GM19035 (cell line): ENCODE measurements around the gene IGLL5.
"Not testable (repeated sequence)": the region's sequence is repeated elsewhere in the genome, so short reads cannot be mapped to it uniquely, and the experiment has no call there.

Experiments used
- ATAC-seq: cut with Tn5 transposase; IDR thresholded peaks from one replicate; pipeline ENCODE4 v1.9.1; 2021; ENCODE audit not compliant: unreplicated experiment

Gene IGLL5

DNA sequence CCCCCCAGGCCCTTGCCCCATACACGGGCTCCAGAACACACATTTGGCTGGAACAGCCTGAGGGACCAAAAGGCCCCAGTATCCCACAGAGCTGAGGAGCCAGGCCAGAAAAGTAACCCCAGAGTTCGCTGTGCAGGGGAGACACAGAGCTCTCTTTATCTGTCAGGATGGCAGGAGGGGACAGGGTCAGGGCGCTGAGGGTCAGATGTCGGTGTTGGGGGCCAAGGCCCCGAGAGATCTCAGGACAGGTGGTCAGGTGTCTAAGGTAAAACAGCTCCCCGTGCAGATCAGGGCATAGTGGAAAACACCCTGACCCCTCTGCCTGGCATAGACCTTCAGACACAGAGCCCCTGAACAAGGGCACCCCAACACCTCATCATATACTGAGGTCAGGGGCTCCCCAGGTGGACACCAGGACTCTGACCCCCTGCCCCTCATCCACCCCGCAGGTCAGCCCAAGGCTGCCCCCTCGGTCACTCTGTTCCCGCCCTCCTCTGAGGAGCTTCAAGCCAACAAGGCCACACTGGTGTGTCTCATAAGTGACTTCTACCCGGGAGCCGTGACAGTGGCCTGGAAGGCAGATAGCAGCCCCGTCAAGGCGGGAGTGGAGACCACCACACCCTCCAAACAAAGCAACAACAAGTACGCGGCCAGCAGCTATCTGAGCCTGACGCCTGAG, 13.1 kb downstream of the IGLL5 start:
- not testable (repeated sequence) for ATAC-seq

DNA sequence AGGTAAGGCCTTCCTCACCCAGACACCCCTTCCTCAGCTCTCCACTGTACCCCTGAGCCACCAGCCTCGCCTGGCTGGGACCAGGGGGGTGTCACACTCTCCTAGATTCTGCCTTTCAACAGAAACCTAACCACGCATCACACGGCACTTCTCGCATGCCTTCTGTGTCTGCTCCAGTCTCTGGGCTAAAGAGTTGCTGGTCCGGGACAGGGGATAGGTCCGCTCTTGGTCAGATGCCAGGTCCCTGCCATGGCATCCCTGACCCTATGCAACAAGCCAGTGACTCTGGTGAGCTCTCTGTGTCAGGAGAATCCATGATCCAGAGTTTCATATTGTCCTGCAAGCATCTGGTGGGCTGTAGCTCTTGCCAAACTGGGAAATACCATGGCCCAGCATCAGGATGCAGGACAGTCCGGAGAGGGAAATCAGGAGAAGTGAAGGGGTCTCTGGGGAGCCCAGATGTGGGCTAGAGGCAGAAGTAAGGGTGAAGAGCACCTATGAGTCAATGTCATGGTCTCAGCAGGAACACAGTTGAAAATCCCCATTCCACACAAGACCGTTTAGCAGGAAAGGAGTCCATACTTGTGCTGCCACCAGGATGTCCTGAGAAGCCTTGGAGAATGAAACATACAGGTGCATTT, 14.1 kb downstream of the IGLL5 start:
- ATAC-seq: no peak

DNA sequence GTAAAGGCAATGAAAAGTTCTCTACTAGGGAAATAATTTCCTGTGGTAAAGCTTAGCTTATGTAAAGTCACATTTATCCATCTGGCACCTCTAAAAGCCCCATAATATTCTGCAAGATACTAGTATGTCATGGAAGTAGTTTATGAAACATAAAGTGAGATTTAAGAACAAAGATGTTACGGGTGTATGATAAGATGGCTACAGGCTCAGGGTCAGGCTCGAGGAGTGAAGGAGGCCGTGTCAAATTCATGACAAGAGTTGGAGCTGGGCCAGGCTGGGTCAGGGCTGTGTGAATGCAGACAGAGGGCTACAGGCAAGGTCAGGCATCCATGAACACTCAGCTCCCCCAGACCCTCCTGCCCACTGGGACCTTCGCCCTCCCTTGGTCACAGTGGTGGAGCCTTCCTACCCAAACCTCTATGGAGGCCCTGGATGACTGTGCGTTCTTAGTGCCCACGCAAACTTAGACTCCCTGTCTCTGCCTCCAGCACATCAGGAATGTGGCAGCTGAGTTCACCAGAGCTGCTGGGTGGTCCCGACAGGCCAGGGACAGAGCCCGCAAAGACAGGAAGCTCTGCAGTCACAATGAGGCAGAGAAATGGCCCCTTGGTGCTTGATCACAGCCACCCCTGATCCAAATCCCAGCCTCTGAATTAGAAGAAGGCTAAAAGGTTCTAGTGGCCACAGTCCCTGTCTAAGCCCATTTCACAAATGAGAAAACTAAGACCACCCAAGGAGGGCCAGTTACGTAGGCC, 14.8 kb downstream of the IGLL5 start:
- ATAC-seq: no peak

DNA sequence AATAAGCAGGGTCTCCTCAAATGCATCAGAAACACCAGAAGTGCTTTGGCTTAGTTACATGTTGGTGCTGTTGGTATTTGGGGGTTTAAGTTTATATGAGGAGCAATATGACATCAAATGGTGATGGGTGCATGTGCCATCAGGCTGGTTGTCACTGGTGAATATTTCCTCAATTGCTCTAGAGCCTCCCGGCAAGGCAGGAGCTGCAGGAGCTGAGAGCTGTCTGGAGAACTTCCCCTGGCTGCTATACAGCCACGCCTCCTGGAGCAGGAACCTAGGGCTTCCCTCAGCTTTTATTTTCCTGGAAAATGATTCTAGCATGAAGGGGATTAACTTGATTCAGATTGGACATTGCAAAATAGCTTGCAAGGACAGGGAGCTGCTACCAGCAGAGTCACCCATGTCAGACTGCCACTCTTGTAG, 15.8 kb downstream of the IGLL5 start:
- no peak for ATAC-seq

DNA sequence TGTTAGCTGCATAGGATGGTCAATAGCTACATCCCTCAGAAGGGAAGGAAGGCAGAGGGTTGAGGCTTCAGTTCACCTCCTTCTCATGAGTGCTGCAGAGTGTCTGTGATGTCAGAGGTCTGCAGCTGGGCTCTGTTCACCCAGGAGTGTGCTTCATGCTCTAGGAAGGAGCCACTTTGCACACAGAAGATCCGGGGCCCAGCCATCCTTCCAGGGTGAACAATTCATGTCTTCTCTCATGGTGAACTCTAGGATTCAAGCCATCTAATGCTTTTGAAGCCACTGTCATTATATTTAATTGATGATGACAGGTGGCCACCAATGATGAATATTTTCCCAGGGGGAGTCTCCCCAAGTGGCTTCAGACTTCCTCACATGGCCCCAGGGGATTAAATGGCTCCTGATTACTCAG, 16.2 kb downstream of the IGLL5 start:
- ATAC-seq: not testable (repeated sequence)

DNA sequence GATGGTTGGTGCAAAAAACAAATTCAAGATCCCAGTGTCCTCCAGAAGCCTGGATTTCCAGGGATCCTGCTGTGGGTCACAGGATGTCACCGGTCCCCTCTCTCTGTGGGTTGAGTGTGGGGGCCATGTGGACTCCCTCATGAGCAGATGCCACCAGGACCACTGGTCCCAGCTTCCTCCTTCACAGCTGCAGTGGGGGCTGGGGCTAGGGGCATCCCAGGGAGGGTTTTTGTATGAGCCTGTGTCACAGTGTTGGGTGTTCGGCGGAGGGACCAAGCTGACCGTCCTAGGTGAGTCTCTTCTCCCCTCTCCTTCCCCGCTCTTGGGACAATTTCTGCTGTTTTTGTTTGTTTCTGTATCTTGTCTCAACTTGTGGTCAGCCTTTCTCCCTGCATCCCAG, 17.1 kb downstream of the IGLL5 start:
- not testable (repeated sequence) for ATAC-seq

DNA sequence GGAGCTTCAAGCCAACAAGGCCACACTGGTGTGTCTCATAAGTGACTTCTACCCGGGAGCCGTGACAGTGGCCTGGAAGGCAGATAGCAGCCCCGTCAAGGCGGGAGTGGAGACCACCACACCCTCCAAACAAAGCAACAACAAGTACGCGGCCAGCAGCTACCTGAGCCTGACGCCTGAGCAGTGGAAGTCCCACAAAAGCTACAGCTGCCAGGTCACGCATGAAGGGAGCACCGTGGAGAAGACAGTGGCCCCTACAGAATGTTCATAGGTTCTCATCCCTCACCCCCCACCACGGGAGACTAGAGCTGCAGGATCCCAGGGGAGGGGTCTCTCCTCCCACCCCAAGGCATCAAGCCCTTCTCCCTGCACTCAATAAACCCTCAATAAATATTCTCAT, 18.8 kb downstream of the IGLL5 start:
- not testable (repeated sequence) for ATAC-seq

DNA sequence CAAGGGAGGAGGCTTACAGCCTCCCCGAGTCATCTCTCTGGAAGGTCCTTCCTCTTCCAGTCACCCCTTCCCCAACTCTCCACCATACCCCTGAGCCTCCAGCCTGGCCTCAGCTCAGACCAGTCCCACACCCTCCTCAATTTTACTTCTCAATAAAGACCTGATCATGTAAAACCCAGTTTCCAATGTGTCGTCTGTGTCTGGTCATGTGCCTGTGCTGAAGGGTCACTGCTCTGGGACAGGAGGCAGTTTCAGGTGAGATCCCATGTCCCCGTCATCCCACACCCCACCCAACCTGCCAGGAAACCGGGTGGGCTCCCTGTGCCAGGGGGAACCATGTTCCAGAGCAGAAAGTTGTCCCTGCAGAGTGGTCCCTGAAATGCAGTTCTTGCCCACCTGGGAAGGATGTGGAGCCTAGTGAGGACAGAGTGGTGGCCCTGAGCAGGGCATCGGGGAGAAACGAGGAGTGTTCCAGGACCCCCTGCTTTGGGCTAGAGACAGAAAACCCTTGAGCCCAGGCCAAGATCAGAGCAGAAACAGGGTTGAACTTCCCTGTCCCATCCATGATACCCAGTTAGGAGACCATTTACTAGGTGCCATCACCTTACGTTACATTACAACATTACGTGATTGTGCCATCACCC, 19.4 kb downstream of the IGLL5 start:
- ATAC-seq: no peak

DNA sequence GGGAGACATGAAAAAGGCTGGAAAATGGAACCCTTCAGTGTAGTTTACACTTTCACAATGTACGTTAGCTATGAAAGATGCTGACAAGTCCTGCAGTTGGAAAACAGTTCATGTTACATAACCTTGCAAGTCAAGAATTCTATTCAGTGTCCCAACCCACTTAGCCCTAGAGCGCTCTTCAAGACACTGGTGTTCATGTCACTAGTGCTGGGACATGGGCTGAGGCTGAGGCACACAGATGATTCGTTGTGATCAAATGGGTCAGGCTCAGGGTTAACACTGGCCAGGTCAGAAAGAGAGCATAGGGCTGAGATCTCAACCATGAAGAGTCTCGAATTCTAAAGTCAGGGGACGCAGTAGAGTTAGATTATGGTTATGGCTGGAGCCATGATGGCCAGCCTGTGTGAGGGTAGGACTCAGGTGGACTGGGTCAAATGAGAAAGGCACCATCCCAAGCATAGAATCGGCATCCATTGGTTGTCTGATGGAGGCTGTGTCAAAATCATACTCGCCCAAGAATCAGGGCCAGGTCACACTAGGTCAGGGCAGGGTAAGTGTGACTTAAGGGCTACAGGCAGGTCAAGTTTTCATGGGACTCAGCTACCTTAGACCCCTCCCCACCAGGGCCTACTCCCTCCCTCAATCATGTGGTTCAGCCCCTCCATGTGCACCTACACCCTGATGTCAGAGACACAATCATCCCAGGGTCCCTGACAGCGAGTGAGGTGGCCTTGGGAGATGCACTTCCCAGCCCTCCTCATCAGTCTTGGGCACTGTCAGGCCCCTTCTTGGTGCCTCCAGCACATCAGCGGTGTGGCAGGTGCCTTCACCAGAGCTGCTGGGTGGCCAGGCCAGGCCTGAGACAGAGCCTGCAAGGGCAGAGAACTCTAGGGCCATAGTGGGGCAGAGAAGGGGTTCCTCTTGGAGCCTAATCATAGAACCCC, 20.2 kb downstream of the IGLL5 start:
- no peak for ATAC-seq

DNA sequence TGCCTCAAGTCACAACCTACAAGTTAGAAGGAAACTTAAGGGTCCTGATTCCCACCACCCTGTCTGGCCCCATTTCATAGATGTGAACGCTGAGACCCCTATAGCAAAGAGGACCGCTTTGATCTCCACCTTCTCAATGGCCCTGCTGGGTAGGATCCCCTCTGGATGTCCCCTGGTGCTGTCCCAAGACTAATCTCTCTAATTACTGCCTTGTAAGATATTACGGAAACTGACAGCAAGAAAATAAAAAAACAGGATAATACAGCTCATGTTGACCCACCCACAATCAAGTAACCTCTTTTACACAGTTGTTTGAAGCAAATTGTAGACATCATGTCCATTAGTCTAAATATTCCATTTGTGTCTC, 20.9 kb downstream of the IGLL5 start:
- ATAC-seq: no peak

DNA sequence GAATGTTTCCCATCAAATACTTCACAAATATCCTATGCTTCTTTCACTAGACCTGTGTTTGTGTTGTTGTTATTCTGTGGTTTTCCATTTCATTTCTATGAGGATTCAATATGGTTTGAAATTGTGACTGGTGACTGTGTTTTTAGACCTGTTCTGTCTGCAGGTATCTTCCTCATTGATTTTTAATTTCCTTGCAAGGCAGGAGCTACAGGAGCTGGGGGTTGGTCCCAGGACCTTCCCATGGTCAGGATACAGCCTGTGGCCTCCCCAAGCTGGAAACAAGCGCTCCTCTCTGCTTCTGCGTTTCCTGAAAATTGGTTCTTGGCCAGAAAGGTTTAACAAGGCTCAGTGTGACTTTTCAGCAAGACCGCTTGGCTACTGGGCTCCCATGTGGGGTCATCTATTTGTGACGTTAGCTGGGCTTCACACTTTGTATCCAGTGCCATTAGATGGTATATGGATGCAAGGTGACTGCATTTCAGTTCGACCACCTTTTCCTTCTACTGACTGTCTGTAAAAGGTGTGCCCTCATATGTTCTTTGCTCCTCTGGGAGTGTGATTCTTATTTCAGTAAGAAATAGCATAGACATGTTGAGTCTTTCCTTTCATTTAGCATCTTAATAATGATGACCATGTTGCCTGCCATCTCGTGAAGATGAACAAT, 21.5 kb downstream of the IGLL5 start:
- no peak for ATAC-seq

DNA sequence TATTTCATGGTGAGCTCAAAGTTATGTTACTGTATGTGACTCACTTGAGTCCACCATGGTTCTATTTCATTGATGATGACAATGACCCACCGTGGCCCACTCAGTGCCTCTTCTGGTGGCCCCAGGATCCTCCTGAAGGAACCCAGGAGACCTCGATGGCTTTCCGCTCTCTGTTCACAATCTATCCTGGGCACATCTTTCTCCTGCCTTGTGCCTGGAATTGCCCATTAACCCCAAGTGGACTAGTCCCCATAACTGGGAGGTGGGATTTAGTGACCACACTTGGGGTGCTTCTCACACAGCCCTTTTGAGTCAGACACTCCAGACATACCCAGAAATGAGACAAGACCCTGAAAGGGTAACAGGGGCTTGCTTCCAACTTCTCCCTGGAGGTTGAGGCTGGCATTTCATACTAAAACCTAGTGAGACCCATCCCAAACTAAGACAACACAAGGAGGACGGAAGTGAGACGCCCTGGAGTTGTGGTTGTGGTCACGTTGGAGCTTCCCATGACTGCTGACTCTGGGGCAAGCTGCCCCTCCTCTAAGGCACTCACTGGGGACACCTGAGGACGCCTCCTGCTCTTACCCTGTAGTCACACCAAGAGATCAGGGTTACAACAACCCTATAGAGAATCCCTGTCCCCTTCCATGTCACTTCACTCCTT, 22.1 kb downstream of the IGLL5 start:
- no peak for ATAC-seq

DNA sequence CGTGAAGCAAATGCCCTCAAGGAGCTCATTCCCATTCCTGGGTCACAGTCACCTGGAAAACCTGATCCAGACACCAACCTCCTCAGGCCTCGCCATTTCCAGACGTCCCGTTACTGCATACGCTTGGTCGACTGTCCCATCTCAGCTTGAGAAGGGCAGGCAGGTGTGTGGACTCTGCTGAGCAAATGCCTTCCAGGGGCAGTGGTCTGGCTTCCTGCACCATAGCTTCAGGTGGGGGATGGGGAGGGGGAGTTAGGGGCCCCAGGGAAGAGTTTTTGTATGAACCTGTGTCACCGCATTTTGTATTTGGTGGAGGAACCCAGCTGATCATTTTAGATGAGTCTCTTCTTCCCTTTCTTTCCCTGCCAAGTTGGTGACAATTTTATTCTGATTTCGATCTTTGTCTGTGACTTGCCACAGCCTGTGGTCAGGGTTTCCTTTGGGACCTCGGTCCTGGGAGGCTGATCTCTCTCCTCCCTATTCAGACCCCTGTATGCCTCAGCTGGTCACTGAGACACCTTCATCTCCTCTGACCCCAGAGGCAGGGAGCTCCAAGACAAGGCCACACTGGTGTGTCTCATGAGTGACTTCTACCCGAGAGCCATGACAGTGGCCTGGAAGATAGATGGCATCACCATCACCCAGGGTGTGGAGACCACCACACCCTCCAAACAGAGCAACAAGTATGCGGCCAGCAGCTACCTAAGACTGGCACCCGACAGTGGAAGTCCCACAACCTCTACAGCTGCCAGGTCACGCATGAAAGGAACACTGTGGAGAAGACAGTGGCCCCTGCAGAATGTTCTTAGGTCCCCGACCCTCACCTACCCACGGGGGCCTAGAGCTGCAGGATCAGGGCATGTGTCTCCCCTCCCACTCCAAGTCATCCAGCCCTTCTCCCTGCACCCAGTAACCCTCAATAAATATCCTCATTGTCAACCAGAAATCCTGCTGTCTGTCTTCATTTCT, 22.9 kb downstream of the IGLL5 start:
- no peak for ATAC-seq

DNA sequence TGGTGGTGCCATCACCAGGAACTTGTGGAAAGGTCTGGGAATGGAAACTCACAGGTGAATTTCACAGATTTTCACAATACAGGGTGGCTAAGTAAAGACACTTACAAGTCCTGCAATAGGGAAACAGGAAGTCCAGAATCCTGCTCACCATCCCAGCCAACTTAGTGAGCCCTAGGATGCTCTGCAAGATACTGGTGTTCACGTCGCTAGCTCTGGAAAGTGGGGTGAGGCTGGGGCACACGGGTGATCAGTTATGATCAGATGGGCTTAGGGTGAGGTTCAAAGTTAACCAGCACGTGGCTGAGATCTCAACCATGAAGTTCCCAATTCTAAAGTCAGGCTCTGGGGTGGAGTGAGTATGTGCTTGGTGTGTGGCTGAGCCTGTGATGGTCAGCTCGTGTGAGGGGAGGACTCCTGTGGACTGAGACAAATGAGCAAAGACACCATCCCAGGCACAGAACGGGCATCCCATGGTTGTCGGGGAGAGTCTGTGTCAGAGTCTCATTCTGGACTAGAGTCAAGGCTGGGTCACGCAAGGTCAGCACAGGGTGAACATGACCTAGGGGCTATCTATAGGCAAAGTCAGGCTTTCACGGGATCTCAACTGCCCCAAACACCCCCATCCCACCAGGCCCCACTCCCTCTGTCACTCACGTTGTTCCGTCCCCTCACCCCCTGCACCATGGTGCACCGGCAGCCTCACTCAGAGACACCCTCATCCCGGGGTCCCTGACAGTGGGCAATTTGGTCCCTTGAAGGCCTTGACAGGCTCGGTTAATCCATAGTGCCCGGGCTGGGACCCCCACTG, 23.9 kb downstream of the IGLL5 start:
- ATAC-seq: no peak

DNA sequence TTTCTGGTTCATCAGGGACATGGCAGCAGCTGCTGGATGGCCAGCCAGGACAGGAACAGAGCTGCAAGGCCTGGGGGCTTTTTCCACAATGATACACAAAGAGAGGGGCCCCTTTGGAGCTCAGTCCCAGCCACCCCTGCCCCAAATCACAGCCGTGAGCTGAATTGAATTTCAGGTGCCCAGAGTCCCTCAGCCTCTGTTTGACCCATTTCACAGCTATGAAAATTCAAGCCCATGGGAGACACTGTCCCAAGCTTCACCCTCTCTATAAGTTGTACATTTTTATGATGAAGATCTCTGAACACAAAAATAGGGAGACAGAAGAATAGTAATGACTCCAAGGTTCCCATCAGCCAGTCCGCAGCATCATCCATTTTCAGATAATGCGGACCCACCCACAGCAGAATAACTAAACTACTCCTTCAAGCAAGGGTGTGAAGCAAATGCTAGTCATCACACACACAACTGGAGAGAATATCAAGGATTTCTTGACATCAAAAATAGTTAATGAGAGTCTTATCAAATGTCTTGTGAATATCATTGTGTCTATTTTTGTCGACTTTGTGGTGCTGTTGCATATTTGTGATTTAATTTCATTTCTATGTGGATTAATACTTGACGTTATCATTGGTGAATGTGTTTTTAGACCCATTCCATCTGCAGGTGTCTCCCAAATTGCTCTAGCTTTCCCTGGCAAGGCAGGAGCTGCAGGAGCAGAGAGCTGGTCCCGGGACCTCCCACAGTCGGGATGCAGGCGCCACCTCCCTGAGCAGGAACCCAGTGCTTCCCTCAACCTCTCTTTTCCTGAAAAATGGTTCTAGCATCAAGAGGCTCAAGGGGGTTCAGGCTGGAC, 24.7 kb downstream of the IGLL5 start:
- no peak for ATAC-seq

DNA sequence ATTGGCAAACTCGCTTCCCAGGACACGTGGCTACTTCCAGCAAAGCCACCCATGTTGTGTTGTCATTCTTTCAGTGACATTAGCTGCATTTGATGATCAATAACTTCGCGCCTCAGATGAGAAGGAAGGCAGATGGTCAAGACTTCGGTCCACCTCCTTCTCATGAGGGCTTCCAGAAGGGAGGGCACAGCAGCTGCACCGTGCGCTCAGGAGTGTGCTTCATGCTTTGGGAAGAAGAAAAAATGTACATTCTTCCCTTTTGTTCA, 25.3 kb downstream of the IGLL5 start:
- ATAC-seq: no peak

DNA sequence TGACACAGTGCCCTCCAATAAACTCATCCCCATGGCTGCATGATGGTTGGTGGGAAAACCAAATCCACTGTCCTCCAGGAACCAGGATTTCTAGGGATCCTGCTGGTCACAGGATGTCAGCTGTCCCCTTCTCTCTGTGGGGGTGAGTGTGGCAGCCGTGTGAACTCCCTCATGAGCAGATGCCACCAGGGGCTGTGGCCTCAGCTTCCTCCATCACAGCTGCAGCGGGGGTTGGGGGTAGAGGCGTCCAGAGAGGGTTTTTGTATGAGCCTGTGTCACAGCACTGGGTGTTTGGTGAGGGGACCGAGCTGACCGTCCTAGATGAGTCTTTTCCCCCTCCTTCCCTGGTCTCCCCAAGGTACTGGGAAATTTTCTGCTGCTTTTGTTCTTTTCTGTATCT, 26.4 kb downstream of the IGLL5 start:
- no peak for ATAC-seq
